Panc1 (cell line): ENCODE measurements around the gene MEGF11.

Source experiments
- POLR2AphosphoS5 ChIP-seq: IDR thresholded peaks from 2 replicates; pipeline ENCODE4 v1.6.1; 2012; ENCODE audit warnings: mild to moderate bottlenecking, low read depth, low read length, moderate library complexity
- TF ChIP-seq, protein P1 (sequence below): fragments of 450-650 bp; IDR thresholded peaks from 2 replicates; pipeline ENCODE4 v1.5.1; 2017; ENCODE audit warnings: mild to moderate bottlenecking

DNA sequence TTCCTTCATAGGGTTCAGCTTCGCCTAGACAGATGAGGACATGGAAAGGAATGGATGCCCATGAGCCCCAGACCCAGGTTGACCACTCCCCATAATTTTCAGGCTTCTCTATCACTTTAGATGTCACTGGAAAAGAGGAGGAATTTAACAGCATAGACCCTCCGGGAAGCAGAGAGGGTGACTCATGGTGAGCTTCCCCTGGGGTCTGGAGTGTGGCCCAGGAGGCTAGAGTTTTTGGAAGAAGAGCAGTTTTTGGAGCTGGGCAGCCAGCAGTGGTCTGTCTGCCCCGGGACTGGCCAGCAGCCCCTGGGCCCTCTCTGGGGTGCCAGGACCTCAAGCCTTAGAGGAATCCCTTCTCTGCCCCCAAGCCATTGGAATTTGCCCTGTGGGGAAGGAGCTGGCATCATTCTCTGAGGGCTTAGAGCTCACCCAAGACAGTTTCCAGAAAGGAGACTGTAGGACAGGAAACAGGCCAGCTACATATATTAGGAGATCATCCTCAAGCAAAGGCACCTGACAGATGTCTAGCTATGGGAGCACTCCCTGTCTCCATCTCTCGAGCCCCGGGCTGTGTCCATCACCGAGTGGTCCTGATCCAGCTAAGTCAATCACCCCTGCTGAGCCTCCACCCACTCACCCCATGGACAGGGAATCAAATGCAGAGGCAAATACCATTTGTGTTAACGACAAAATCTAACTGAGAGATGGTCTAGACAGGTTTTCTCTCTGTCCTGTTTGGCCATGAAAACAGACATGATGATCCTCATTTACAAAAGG, 67.3 kb downstream of the MEGF11 start:
- TF ChIP-seq, protein P1, sequence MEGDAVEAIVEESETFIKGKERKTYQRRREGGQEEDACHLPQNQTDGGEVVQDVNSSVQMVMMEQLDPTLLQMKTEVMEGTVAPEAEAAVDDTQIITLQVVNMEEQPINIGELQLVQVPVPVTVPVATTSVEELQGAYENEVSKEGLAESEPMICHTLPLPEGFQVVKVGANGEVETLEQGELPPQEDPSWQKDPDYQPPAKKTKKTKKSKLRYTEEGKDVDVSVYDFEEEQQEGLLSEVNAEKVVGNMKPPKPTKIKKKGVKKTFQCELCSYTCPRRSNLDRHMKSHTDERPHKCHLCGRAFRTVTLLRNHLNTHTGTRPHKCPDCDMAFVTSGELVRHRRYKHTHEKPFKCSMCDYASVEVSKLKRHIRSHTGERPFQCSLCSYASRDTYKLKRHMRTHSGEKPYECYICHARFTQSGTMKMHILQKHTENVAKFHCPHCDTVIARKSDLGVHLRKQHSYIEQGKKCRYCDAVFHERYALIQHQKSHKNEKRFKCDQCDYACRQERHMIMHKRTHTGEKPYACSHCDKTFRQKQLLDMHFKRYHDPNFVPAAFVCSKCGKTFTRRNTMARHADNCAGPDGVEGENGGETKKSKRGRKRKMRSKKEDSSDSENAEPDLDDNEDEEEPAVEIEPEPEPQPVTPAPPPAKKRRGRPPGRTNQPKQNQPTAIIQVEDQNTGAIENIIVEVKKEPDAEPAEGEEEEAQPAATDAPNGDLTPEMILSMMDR: no peak
- no peak for TF ChIP-seq POLR2AphosphoS5
